H9 (cell line): ENCODE results near the gene TSPAN3. TPM values are rescaled to one million over a fixed set of nuclear protein-coding genes. Genes with fewer than 3 reads are reported as not detected.

Source experiments
- DNase-seq: peaks from one replicate; pipeline ENCODE4 v3.0.0-alpha.2; 2017
- H2AFZ ChIP-seq: one replicate; pipeline ENCODE4 v1.6.1; 2013; ENCODE audit warnings: mild to moderate bottlenecking, low read length, control low read depth, moderate library complexity
- H2AK5ac ChIP-seq: 2 replicates; pipeline ENCODE4 v1.6.1; 2013; ENCODE audit warnings: low read length, control low read depth, mixed read lengths; ENCODE audit not compliant: insufficient read length
- H2BK120ac ChIP-seq: one replicate; pipeline ENCODE4 v1.6.1; 2013; ENCODE audit warnings: low read depth, mild to moderate bottlenecking, low read length, control low read depth, inconsistent platforms; ENCODE audit not compliant: poor library complexity, severe bottlenecking
- H2BK12ac ChIP-seq: 2 replicates; pipeline ENCODE4 v1.6.1; 2013; ENCODE audit warnings: low read length, control low read depth, mixed read lengths, low read depth; ENCODE audit not compliant: insufficient read length
- H2BK15ac ChIP-seq: 2 replicates; pipeline ENCODE4 v1.6.1; 2013; ENCODE audit warnings: low read depth, low read length, control low read depth
- H2BK20ac ChIP-seq: one replicate; pipeline ENCODE4 v1.6.1; 2013; ENCODE audit warnings: low read depth, mild to moderate bottlenecking, low read length, control low read depth, inconsistent platforms; ENCODE audit not compliant: poor library complexity, severe bottlenecking
- H2BK5ac ChIP-seq: 2 replicates; pipeline ENCODE4 v1.6.1; 2013; ENCODE audit warnings: low read length, control low read depth, mixed read lengths; ENCODE audit not compliant: insufficient read length
- H3K14ac ChIP-seq: 2 replicates; pipeline ENCODE4 v1.6.1; 2013; ENCODE audit warnings: low read length, control low read depth; ENCODE audit not compliant: insufficient read depth
- H3K18ac ChIP-seq: 2 replicates; pipeline ENCODE4 v1.6.1; 2013; ENCODE audit warnings: low read depth, mild to moderate bottlenecking, mixed read lengths, low read length, control low read depth; ENCODE audit not compliant: insufficient read length
- H3K23ac ChIP-seq: 2 replicates; pipeline ENCODE4 v1.6.1; 2013; ENCODE audit warnings: low read length, control low read depth, mixed read lengths, low read depth; ENCODE audit not compliant: insufficient read length
- H3K23me2 ChIP-seq: 2 replicates; pipeline ENCODE4 v1.6.1; 2013; ENCODE audit warnings: low read depth, mild to moderate bottlenecking, mixed read lengths, low read length, control low read depth; ENCODE audit not compliant: insufficient read length, poor library complexity, severe bottlenecking
- H3K27ac ChIP-seq: 2 replicates; pipeline ENCODE4 v1.5.1; 2013; ENCODE audit warnings: low read length, control low read depth, mixed read lengths, low read depth; ENCODE audit not compliant: insufficient read length
- H3K27me3 ChIP-seq: 2 replicates; pipeline ENCODE4 v1.6.1; 2013; ENCODE audit warnings: low read length, control low read depth, inconsistent platforms; ENCODE audit not compliant: insufficient read depth
- H3K4ac ChIP-seq: 2 replicates; pipeline ENCODE4 v1.6.1; 2013; ENCODE audit warnings: low read depth, mild to moderate bottlenecking, control low read depth, inconsistent platforms, low read length, moderate library complexity
- H3K4me1 ChIP-seq: 2 replicates; pipeline ENCODE4 v1.6.1; 2013; ENCODE audit warnings: low read length, control low read depth, inconsistent platforms; ENCODE audit not compliant: insufficient read depth
- H3K4me2 ChIP-seq: 2 replicates; pipeline ENCODE4 v1.6.1; 2013; ENCODE audit warnings: low read length, control low read depth, mixed read lengths; ENCODE audit not compliant: insufficient read length, insufficient read depth
- H3K56ac ChIP-seq: 2 replicates; pipeline ENCODE4 v1.6.1; 2013; ENCODE audit warnings: low read depth, mild to moderate bottlenecking, mixed read lengths, low read length, control low read depth; ENCODE audit not compliant: insufficient read length
- H3K79me1 ChIP-seq: 2 replicates; pipeline ENCODE4 v1.6.1; 2013; ENCODE audit warnings: low read depth, mild to moderate bottlenecking, moderate library complexity, low read length, control low read depth, inconsistent platforms; ENCODE audit not compliant: insufficient read depth, poor library complexity, severe bottlenecking
- H3K79me2 ChIP-seq: 2 replicates; pipeline ENCODE4 v1.6.1; 2013; ENCODE audit warnings: low read length, control low read depth, inconsistent platforms; ENCODE audit not compliant: insufficient read depth
- H3K9ac ChIP-seq: 2 replicates; pipeline ENCODE4 v1.6.1; 2013; ENCODE audit warnings: low read length, control low read depth, mixed read lengths; ENCODE audit not compliant: insufficient read length; ENCODE audit errors: extremely low read depth
- H3K9me3 ChIP-seq: one replicate; pipeline ENCODE4 v1.6.1; 2013; ENCODE audit warnings: low read depth, low read length, inconsistent platforms; ENCODE audit not compliant: control insufficient read depth
- H3T11ph ChIP-seq: one replicate; pipeline ENCODE4 v1.6.1; 2013; ENCODE audit warnings: mild to moderate bottlenecking, low read length, control low read depth, inconsistent platforms
- H4K20me1 ChIP-seq: one replicate; pipeline ENCODE4 v1.6.1; 2013; ENCODE audit not compliant: control insufficient read depth, insufficient read length, insufficient read depth
- H4K5ac ChIP-seq: 2 replicates; pipeline ENCODE4 v1.6.1; 2013; ENCODE audit warnings: low read depth, mild to moderate bottlenecking, mixed read lengths, low read length, control low read depth; ENCODE audit not compliant: insufficient read length
- H4K8ac ChIP-seq: replicated peaks from 2 replicates; pipeline ENCODE4 v1.6.1; 2013; ENCODE audit warnings: low read length, control low read depth, mixed read lengths, low read depth; ENCODE audit not compliant: insufficient read length
- H4K91ac ChIP-seq: 2 replicates; pipeline ENCODE4 v1.6.1; 2013; ENCODE audit warnings: low read depth, mild to moderate bottlenecking, moderate library complexity, mixed read lengths, low read length, control low read depth; ENCODE audit not compliant: insufficient read length
- H3K27ac Mint-ChIP-seq, 3 experiments: 2 replicates in 2 of 3; 3 replicates in 1 of 3; pipeline ENCODE4 v1.8.0; 2020 to 2021; ENCODE audit warnings: mixed read lengths in 3 of 3, mild to moderate bottlenecking in 1 of 3, moderate library complexity in 1 of 3
- H3K27me3 Mint-ChIP-seq: 2 replicates; pipeline ENCODE4 v1.8.0; 2021; ENCODE audit warnings: low read depth, mild to moderate bottlenecking, moderate library complexity, mixed read lengths
- H3K36me3 Mint-ChIP-seq, 3 experiments: 2 replicates in 2 of 3; 3 replicates in 1 of 3; pipeline ENCODE4 v1.8.0; 2020 to 2021; ENCODE audit warnings: low read depth in 3 of 3, mixed read lengths in 3 of 3; ENCODE audit not compliant: insufficient read depth in 1 of 3
- H3K4me1 Mint-ChIP-seq, 2 experiments: 2 replicates each; pipeline ENCODE4 v1.8.0; 2020; ENCODE audit warnings: mixed read lengths in 2 of 2
- H3K4me3 Mint-ChIP-seq, 2 experiments: 2 replicates in 1 of 2; 3 replicates in 1 of 2; pipeline ENCODE4 v1.8.0; 2020 to 2021; ENCODE audit warnings: mild to moderate bottlenecking in 2 of 2, mixed read lengths in 2 of 2, moderate library complexity in 1 of 2
- H3K9me3 Mint-ChIP-seq, 2 experiments: 2 replicates in 1 of 2; 3 replicates in 1 of 2; pipeline ENCODE4 v1.8.0; 2020; ENCODE audit warnings: mild to moderate bottlenecking in 2 of 2, mixed read lengths in 2 of 2, moderate library complexity in 1 of 2
- CTCF ChIP-seq: fragments of 200-600 bp; sonication (generic); conservative IDR thresholded peaks from 3 replicates; pipeline ENCODE4 v1.8.0; 2021; ENCODE audit warnings: antibody characterized with exemption, mild to moderate bottlenecking
- WGBS: extraction: QIAGEN DNeasy Blood & Tissue Kit; methylation state at CpG from one replicate; pipeline ENCODE4 v1.1.7; 2013; ENCODE audit warnings: missing lambda C conversion rate, low lambda C conversion rate, mixed read lengths; ENCODE audit not compliant: insufficient read length; ENCODE audit errors: extremely low coverage; 5-methylcytosine and 5-hydroxymethylcytosine counted together
- total RNA-seq: library from RNA; stranded (reverse); gene quantifications from 2 replicates; pipeline ENCODE4 v1.2.1, GENCODE V29; 2021

Gene TSPAN3
- total RNA-seq, 1 experiment from 2014 or later = 117 TPM

DNA sequence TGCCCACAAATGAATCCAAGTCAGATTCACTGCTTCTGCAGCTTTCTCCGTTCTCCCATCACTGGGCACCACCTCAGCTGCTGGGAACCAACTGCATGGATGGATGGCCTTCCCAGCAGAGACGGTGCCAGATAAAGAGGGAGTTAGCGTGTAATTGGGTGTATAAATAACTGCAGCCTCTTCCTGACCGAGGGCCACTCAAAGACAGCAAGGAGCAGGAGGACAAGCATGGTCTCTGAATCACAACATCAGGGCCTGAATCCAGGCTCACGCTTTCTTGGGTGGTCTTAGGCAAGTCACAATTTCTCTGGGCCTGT, 31.7 kb downstream of the TSPAN3 start:
- H2AK5ac ChIP-seq = no peak overlapping the region
- no peaks in the 10 kb centered on the region for H3K27me3 ChIP-seq
- no peaks in the 10 kb centered on the region for H3K4me1 ChIP-seq
- H3K4ac ChIP-seq = no peak overlapping the region
- no peak overlapping the region for H4K91ac ChIP-seq
- Mint-ChIP-seq H3K27me3 (peaks cover 4% of the 10 kb centered on the region; the same call in 1 of the 2 replicates), H3K27ac (no peak overlapping the region), H3K9me3 (peaks cover 17 to 18% of the 10 kb centered on the region in 2 experiments), H3K36me3 (peaks cover 21 to 39% (median 39%) of the 10 kb centered on the region in 3 experiments), H3K4me1 (peaks cover 6 to 7% of the 10 kb centered on the region in 2 experiments), H3K4me3 (no peak overlapping the region)
- no peak overlapping the region for H3K27ac ChIP-seq
- H3K9ac ChIP-seq = no peak overlapping the region
- H4K5ac ChIP-seq = no peak overlapping the region
- no CpG with 5 or more reads among the region's 5 CpGs for WGBS
- no peaks in the 10 kb centered on the region for H3K23me2 ChIP-seq
- H3T11ph ChIP-seq = no peak overlapping the region
- no peak overlapping the region for H2AFZ ChIP-seq
- H2BK12ac ChIP-seq = no peak overlapping the region
- no peak for DNase-seq
- H4K20me1 ChIP-seq = no peaks in the 10 kb centered on the region
- H2BK15ac ChIP-seq = no peak overlapping the region
- no peak overlapping the region for H3K18ac ChIP-seq
- no peak overlapping the region for H3K14ac ChIP-seq
- H3K56ac ChIP-seq = no peak overlapping the region
- H2BK20ac ChIP-seq = no peak overlapping the region
- no peak overlapping the region for H2BK5ac ChIP-seq
- no peaks in the 10 kb centered on the region for H3K79me2 ChIP-seq
- H3K9me3 ChIP-seq = no peaks in the 10 kb centered on the region
- H3K4me2 ChIP-seq = no peak overlapping the region
- TF ChIP-seq CTCF = no peak
- H4K8ac ChIP-seq = no peak overlapping the region
- H3K79me1 ChIP-seq = no peaks in the 10 kb centered on the region
- H3K23ac ChIP-seq = no peak overlapping the region
- no peak overlapping the region for H2BK120ac ChIP-seq
